Measurements from ENCODE around the gene DNAJB5. TPM values are rescaled to one million over a fixed set of nuclear protein-coding genes. Genes with fewer than 3 reads are reported as not detected.

The DNAJB5 gene
- total RNA-seq, 3 donors from 2014 or later, result 1.2 to 32.9 (median 5.8) TPM

DNA sequence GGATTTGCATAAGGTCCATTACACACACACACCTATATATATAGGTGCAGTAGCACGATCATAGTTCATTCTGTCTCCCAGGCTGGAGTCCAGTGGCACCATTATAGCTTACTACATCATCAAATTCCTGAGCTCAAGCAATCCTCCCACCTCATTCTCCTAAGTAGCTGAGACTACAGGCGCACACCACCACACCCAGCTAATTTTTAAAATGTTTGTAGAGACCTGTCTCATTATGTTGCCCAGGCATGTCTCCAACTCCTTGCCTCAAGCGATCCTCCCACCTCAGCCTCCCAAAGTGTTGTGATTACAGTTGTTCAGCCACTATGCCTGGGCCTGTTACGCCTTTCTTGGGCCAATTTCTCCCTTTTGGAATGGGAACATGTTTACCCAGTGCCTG is 39.7 kb downstream of the DNAJB5 start:
- DNase-seq, result no peak
- Histone ChIP-seq H3K4me1 (ENCODE audit: low read depth) (no peaks in the 10 kb centered on the region), H3K36me3 (ENCODE audit: low read depth) (no peaks in the 10 kb centered on the region), H3K9me3 (no peaks in the 10 kb centered on the region), H3K4me3 (no peak overlapping the region)
- no peak for ATAC-seq
- intact Hi-C loops (cut with DNase I, micrococcal nuclease), result no loop called here
- TF ChIP-seq, protein P1, sequence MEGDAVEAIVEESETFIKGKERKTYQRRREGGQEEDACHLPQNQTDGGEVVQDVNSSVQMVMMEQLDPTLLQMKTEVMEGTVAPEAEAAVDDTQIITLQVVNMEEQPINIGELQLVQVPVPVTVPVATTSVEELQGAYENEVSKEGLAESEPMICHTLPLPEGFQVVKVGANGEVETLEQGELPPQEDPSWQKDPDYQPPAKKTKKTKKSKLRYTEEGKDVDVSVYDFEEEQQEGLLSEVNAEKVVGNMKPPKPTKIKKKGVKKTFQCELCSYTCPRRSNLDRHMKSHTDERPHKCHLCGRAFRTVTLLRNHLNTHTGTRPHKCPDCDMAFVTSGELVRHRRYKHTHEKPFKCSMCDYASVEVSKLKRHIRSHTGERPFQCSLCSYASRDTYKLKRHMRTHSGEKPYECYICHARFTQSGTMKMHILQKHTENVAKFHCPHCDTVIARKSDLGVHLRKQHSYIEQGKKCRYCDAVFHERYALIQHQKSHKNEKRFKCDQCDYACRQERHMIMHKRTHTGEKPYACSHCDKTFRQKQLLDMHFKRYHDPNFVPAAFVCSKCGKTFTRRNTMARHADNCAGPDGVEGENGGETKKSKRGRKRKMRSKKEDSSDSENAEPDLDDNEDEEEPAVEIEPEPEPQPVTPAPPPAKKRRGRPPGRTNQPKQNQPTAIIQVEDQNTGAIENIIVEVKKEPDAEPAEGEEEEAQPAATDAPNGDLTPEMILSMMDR (IDR thresholded peaks at IDR 0.05), result no peak

- no peak for DNase-seq
- H3K4me1 ChIP-seq (ENCODE audit: low read depth), result no peaks in the 10 kb centered on the region
- intact Hi-C loops (cut with DNase I, micrococcal nuclease), result no loop called here
- TF ChIP-seq, protein P1 (IDR thresholded peaks at IDR 0.05), result no peak
- H3K4me3 ChIP-seq, result no peak overlapping the region
- no peaks in the 10 kb centered on the region for H3K9me3 ChIP-seq
- no peak for ATAC-seq
- no peaks in the 10 kb centered on the region for H3K36me3 ChIP-seq (ENCODE audit: low read depth)
Observed at GRCh38 chr9:35029852-35030251, 40.3 kb downstream of the DNAJB5 start.

GRCh38 chr9:35033101-35033500 is 43.6 kb downstream of the DNAJB5 start:
- ATAC-seq (no peak), DNase-seq (no peak)
- no peak overlapping the region for H3K4me3 ChIP-seq
- intact Hi-C loops (cut with DNase I, micrococcal nuclease), result no loop called here
- no peaks in the 10 kb centered on the region for H3K36me3 ChIP-seq (ENCODE audit: low read depth)
- H3K4me1 ChIP-seq (ENCODE audit: low read depth), result no peaks in the 10 kb centered on the region
- TF ChIP-seq, protein P1 (IDR thresholded peaks at IDR 0.05), result no peak
- H3K9me3 ChIP-seq, result no peaks in the 10 kb centered on the region

DNA sequence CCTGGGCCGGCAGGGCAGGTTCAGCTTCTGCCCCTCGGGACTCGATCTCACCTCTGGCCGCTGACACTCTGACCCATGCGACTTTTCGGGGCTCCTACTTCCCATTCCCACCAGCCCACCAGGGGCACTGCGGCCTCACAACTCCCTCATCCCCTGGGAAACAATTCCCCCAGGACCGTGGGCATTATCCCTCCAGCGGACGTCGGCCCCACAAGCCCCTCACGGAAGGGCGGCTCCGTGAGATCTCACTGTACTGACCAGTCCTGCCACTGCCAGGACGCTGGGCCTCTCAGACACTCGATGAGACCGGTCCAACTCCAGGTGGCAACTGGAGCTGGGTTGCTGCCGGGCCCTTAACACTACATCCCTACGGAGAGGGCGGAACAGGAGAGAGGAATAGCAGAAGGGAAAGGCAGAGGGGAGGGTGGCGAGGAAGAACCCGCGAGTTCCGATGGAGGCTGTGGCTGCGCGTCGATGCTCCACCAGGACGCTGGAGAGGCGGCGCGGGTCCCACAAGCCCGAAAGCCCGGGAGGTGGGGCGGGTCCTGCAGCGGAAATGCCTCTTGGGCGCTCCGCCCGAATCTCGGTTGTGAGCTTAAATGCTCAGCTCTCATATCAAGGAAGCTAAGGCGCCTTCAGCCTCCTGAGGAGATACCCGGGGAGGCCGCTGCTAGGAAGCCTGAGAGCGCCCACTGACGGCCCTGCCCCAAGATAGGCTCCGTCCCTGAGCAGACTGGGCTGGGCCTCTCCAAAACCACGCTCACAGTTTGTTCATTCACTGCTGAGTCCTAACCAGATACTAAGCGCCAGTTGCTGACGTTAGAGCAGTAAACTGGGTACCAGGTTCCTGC is 46.5 kb downstream of the DNAJB5 start:
- Histone ChIP-seq H3K4me1 (ENCODE audit: low read depth) (no peaks in the 10 kb centered on the region), H3K9me3 (no peaks in the 10 kb centered on the region), H3K4me3 (no peak overlapping the region), H3K36me3 (ENCODE audit: low read depth) (no peaks in the 10 kb centered on the region)
- intact Hi-C loops (cut with DNase I, micrococcal nuclease), result no loop called here
- ATAC-seq, result peak; percentile 66
- TF ChIP-seq, protein P1 (IDR thresholded peaks at IDR 0.05), result no peak
- DNase-seq, result peak; percentile 31 to 64 (median 55)

DNA sequence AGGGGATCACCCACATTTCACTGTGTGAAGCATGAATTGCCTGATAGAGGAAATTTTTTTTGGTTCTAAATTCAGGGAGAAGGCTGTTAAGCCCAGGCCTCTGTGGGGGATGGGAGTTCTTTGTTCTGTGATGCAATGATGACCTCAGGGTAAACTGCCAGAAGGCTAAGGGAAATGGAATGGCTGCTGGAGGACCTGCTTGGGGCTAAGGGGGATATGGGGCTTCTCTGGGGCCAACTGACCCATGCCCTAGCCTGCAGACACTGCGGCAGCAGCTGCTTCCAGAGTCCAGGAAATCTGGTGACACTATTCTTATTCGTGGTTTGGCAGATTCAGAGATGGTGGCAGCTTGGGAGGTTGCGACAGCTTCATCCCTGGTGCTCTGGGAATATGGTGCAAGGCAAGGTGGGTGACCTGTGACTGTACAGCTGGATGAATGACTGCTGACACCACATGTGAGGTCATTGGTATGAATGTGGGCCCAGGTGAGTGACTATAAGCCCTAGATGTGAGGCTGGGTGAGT is 52.6 kb downstream of the DNAJB5 start:
- no peak for DNase-seq
- no peak overlapping the region for H3K4me3 ChIP-seq
- intact Hi-C loops (cut with DNase I, micrococcal nuclease), result no loop called here
- no peaks in the 10 kb centered on the region for H3K9me3 ChIP-seq
- no peaks in the 10 kb centered on the region for H3K4me1 ChIP-seq (ENCODE audit: low read depth)
- TF ChIP-seq, protein P1 (IDR thresholded peaks at IDR 0.05), result no peak
- no peak for ATAC-seq
- no peaks in the 10 kb centered on the region for H3K36me3 ChIP-seq (ENCODE audit: low read depth)
